ENCODE data around the gene RARRES1. TPM values are rescaled to one million over a fixed set of nuclear protein-coding genes. Genes with fewer than 3 reads are reported as not detected.
A peak's percentile ranks its signal among the peaks of the same experiment; 100 is the strongest.

The RARRES1 gene
- total and polyA plus RNA-seq, 7 donors: 0.69 to 28.1 (median 2.9) TPM

GRCh38 chr3:158663832-158664231, 68.4 kb downstream of the RARRES1 start:
- Histone ChIP-seq H3K9me3 (no peaks in the 10 kb centered on the region), H3K4me3 (no peak overlapping the region), H3K27me3 (ENCODE audit: insufficient read depth in 3 of 3, low read length in 2 of 3) (no peaks in the 10 kb centered on the region), H3K27ac (no peak overlapping the region), H3K36me3 (ENCODE audit: insufficient read depth in 1 of 2, low read depth in 1 of 2) (peaks cover 8 to 100% of the 10 kb centered on the region in 2 donors), H3K4me1 (no peaks in the 10 kb centered on the region)
- WGBS, 3 donors: 96 to 97% (median 97%) methylated on average over 1 of the region's 1 CpG
- DNase-seq (no peak), ATAC-seq (no peak)
- intact Hi-C loops (cut with DNase I): no loop called here
- TF ChIP-seq CTCF (IDR thresholded peaks at IDR 0.05): no peak

DNA sequence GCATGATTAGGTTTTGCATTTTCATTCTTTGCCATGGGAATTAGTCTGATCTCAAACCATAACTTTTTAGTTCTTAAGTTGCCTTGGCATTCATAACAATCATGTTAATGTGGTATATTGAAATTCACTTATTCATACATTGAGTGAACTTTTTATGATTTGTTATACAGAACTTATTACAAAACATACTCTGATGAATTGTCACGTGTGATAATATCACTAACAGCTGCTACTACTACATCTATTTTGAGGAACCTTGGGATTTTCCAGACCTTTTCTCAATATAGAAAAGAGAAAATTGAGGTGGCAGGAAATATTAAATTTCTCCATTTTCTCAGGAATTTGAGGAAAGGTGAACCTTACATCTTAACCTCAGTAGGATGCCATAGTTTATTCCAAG, 69.0 kb downstream of the RARRES1 start:
- Histone ChIP-seq H3K9me3 (no peaks in the 10 kb centered on the region), H3K27ac (no peak overlapping the region), H3K4me3 (no peak overlapping the region), H3K36me3 (ENCODE audit: insufficient read depth in 1 of 2, low read depth in 1 of 2) (peaks cover 8 to 98% of the 10 kb centered on the region in 2 donors), H3K4me1 (no peaks in the 10 kb centered on the region), H3K27me3 (ENCODE audit: insufficient read depth in 3 of 3, low read length in 2 of 3) (no peaks in the 10 kb centered on the region)
- no peak for DNase-seq
- TF ChIP-seq CTCF (IDR thresholded peaks at IDR 0.05): no peak
- ATAC-seq: no peak
- intact Hi-C loops (cut with DNase I): no loop called here
- WGBS, 3 donors: 80 to 86% (median 83%) methylated on average over 1 of the region's 1 CpG

- Histone ChIP-seq H3K27ac (peak overlapping the region; percentile 38), H3K4me1 (no peaks in the 10 kb centered on the region), H3K36me3 (ENCODE audit: insufficient read depth in 1 of 2, low read depth in 1 of 2) (peaks cover 9 to 96% of the 10 kb centered on the region in 2 donors), H3K9me3 (no peaks in the 10 kb centered on the region), H3K4me3 (no peak overlapping the region), H3K27me3 (ENCODE audit: insufficient read depth in 3 of 3, low read length in 2 of 3) (no peaks in the 10 kb centered on the region)
- intact Hi-C loops (cut with DNase I): no loop called here
- DNase-seq (no peak), ATAC-seq (no peak)
- WGBS, 3 donors: 84 to 89% (median 86%) methylated on average over 4 of the region's 4 CpGs
- no peak for TF ChIP-seq CTCF (IDR thresholded peaks at IDR 0.05)
These were observed 71.5 kb downstream of the RARRES1 start for GRCh38 chr3:158660711-158661110.

- Histone ChIP-seq H3K36me3 (ENCODE audit: insufficient read depth in 1 of 2, low read depth in 1 of 2) (peaks cover 9 to 96% of the 10 kb centered on the region in 2 donors), H3K27ac (peak overlapping the region; percentile 38), H3K27me3 (ENCODE audit: insufficient read depth in 3 of 3, low read length in 2 of 3) (no peaks in the 10 kb centered on the region), H3K4me3 (no peak overlapping the region), H3K4me1 (no peaks in the 10 kb centered on the region), H3K9me3 (no peaks in the 10 kb centered on the region)
- ATAC-seq (peak; percentile 55 to 81 (median 74)), DNase-seq (peak in 1 of 2 donors; percentile 32)
- TF ChIP-seq CTCF (IDR thresholded peaks at IDR 0.05): peak; percentile 54
- WGBS, 3 donors: 49 to 50% (median 49%) methylated on average over 7 of the region's 7 CpGs
- intact Hi-C loops (cut with DNase I): loop anchor here in 1 of 2 donors (5.0 kb wide), 1 partner anchor 133 kb away; no protein-coding TSS in a partner anchor
These were observed 72.6 kb downstream of the RARRES1 start for GRCh38 chr3:158659454-158660237.

Data from psoas muscle (tissue), 8 donors.